ENCODE data around the gene LTBP2. TPM values are rescaled to one million over a fixed set of nuclear protein-coding genes. Genes with fewer than 3 reads are reported as not detected.

The LTBP2 gene
- total RNA-seq, 2 donors from 2014 or later: 0.49 TPM; not detected in 1

DNA sequence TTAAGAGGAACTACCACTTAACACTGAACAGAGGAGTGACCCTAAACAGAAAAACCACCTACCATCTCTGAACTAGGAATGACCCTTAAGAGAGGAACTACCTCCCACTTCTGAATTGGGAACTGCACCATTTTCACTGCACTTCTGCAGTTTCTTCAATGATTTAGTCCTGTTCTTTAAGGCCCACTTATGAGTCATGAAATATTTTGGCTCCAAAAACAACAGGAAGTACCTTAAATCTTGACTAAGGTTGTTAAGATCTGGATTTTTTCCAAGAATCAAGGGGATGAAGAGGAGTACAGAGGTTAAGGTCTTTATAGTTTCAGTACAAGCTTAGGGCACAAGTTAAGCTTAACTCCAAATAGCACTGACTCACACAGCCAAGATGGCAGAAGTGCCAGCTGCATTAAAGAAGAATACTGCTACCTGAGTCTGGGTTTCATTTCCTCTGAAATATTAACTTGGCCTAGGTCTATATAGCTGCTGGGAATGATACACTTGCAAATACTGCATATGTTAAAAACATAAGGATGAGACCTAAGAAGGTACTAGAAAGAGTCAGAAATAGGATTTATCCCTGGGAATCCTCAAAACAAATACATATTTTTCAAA lies 123.1 kb downstream of the LTBP2 start:
- Mint-ChIP-seq H3K36me3 (no peaks in the 10 kb centered on the region), H3K9me3 (no peaks in the 10 kb centered on the region), H3K27ac (no peak overlapping the region)
- ATAC-seq: no peak
- no peak for DNase-seq (ENCODE audit: low spot score in 2 of 2)

DNA sequence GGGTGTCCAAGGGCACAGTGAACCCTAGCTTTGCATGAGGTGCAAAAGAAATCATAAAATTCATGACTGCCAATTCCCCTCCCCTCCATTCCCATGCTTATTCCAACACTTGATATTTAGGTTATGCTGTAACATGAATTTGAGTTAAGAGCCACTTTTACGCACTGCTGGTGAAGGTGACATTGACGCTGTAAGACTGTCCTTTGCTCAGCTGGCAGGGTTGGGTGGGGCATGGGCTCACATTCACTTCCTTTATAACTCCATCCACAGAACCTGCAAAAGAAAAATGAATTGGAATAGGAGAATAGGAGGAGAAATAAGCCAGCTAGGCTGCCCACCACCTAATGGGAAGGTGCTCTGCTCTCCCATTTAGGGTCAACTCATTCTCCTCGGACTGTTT lies 125.9 kb downstream of the LTBP2 start:
- ATAC-seq (no peak), DNase-seq (ENCODE audit: low spot score in 2 of 2) (no peak)
- no peaks in the 10 kb centered on the region for H3K36me3 Mint-ChIP-seq
- H3K9me3 Mint-ChIP-seq: no peaks in the 10 kb centered on the region
- H3K27ac Mint-ChIP-seq: no peak overlapping the region

DNA sequence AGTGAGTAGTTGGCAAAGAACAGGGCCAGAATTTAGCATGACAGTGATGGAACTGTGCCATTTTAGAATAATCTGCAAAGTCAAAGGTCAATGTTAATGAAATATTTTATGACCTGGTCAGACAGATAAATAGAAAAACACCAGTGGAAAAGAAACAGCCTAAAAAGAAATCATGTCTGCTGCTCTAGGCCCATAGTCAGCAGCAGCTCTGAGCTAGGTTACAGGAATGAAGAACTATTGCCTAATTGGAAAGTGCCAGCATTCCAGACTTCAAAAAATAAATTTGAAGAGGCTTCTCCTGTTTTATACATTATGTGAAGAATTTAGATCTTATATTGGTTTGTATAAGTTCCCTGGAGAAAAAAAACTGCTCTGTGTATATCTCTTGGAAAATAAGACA lies 128.7 kb downstream of the LTBP2 start:
- H3K36me3 Mint-ChIP-seq: no peaks in the 10 kb centered on the region
- no peak overlapping the region for H3K27ac Mint-ChIP-seq
- DNase-seq (ENCODE audit: low spot score in 2 of 2) (no peak), ATAC-seq (no peak)
- H3K9me3 Mint-ChIP-seq: no peaks in the 10 kb centered on the region

DNA sequence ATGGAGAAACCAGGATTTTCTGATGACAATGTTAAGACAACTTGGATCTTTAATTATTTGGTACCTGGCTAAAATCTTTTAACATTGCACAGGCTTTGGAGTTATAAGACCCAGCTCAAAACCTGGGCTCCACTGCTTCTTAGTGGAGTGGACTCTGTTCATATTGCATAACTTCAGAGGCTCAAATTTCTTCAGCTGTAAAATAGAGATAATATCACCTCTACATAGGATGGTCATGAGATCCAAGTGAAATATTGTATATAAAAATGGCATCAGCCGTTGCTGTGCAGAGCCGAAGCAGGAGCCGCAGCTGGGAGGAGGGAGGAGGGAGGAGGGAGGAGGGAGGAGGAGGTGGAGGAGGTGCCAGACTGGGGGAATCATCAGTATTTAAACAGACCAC lies 129.5 kb downstream of the LTBP2 start:
- DNase-seq (ENCODE audit: low spot score in 2 of 2) (no peak), ATAC-seq (no peak)
- Mint-ChIP-seq H3K9me3 (no peaks in the 10 kb centered on the region), H3K36me3 (no peaks in the 10 kb centered on the region), H3K27ac (no peak overlapping the region)

DNA sequence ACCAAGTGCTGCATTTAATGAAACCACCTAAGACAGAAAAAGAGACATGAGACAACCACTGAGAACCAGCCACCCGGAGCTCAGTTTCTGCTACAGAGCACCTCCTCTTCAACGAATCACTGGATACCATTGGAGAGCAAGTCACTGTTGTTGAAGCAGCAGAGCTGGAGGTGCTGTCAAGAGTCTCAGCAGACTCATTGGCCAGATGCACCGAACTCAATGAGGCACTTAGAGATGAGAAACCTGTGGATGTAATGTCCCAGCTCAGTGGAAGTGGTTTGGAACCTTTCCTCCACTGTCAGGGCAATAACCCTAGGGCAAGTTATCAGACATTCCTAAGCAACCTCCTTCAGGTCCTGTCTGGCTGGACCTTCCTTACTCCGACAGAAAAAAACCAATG lies 132.0 kb downstream of the LTBP2 start:
- DNase-seq (ENCODE audit: low spot score in 2 of 2) (no peak), ATAC-seq (no peak)
- Mint-ChIP-seq H3K27ac (no peak overlapping the region), H3K36me3 (no peaks in the 10 kb centered on the region), H3K9me3 (no peaks in the 10 kb centered on the region)

DNA sequence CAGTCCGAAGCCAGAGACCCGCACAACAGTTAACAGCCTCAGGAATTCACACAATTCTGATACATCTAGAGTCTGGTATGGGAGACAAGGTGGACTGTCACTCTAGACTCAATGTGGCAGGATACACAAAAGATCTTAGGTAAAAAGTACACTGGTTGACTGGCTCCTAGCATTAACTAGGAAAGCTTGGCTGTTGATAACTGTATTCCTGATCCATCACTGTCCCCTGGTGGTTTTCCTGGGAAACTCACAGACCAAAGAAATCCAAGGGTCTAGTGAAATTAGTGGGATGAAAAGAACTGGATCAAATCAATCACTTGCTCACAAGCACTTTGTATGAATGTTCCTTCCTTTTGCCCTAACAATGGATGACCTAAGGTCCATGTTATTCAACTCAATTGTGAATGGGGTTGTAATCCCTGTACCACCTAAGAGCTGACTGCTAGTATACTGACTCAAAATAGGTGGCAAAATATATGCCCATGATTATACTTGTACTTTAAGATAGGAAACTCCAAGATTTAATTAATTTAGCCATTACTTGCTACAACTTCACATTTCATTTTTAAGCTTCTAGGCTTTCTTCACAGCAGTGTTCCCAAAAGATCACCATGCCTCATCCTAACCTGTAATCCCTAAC lies 132.9 kb downstream of the LTBP2 start:
- ATAC-seq (no peak), DNase-seq (ENCODE audit: low spot score in 2 of 2) (no peak)
- Mint-ChIP-seq H3K36me3 (no peaks in the 10 kb centered on the region), H3K9me3 (no peaks in the 10 kb centered on the region), H3K27ac (no peak overlapping the region)

DNA sequence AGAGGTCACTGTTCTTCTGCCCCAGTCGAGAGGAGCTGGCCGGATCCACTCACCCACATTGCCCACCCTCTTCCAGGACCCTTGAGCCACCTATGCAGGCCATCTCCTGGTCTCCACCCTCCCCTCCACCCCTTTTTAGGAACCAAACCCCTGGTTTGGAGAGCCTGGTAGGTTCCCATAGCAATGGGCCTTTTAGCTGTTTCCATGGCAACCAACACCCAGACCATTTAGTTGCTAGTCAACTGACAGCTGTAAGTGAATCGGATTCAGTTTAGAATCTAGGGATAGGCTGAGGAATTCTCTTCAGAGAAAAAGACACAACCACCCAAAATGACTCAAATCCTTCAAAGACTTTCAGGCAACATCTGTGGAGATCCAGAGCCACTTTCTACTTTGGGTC lies 135.4 kb downstream of the LTBP2 start:
- Mint-ChIP-seq H3K9me3 (no peaks in the 10 kb centered on the region), H3K27ac (no peak overlapping the region), H3K36me3 (no peaks in the 10 kb centered on the region)
- ATAC-seq (no peak), DNase-seq (ENCODE audit: low spot score in 2 of 2) (no peak)

DNA sequence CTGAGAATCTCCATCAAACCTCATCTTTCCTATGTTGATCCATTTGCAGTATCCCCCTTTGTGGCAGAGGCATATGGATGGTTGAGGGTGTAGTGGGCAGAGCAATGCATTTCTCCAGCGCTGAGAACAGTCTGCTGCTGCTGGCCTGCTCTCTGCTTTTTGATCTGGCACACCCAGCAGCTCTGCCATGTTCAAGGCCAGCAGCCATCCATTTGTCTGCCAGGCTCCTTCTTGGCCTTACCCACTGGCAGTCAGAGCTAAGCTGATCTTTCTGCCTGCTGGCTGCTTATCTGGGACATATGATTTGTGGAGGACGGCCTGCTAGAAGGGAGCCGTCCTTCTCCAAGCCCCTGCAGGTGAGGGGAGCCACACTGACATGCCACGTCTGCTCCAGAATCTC lies 135.9 kb downstream of the LTBP2 start:
- ATAC-seq (no peak), DNase-seq (ENCODE audit: low spot score in 2 of 2) (no peak)
- no peaks in the 10 kb centered on the region for H3K36me3 Mint-ChIP-seq
- H3K9me3 Mint-ChIP-seq: no peaks in the 10 kb centered on the region
- no peak overlapping the region for H3K27ac Mint-ChIP-seq

DNA sequence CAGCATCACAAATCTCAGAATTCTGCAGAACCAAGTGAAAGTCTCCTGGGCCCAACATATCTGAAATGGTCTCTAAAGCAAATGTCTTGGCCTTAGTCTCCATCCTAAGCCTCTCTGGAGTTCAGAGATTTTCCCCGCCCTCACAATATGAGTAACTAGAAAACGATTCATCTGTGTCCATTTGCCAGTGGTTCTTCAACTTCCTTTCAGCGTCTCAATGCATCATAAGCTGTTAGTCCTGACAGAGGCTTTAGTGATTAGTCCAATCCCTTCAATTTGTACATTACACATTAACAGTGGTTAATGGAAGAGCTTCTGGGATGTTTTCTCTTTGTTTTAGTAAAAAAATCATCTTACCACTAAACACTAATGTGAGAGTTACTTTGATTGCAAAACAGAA lies 136.4 kb downstream of the LTBP2 start:
- no peak overlapping the region for H3K27ac Mint-ChIP-seq
- ATAC-seq (no peak), DNase-seq (ENCODE audit: low spot score in 2 of 2) (no peak)
- H3K36me3 Mint-ChIP-seq: no peaks in the 10 kb centered on the region
- H3K9me3 Mint-ChIP-seq: no peaks in the 10 kb centered on the region

DNA sequence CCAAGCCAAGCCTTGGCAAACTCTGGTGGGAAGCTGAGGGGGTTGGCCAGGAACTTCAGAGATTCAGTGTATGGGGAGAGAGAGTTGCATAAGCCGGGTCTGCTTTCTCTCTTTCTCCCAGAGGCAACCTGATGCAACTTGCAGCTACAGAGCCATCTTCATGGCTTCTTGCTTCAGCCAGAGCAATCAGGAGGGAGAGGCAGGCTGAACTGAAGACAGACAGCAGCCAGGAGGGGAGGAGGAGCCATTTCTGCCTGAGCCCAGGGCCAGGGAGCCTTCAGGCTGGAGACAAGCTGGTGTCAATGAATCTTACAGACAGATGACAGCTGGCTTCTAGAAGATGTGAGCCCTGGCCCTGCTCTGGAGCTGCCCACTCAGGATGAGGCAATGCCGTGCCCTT lies 137.7 kb downstream of the LTBP2 start:
- H3K36me3 Mint-ChIP-seq: no peaks in the 10 kb centered on the region
- ATAC-seq (no peak), DNase-seq (ENCODE audit: low spot score in 2 of 2) (no peak)
- H3K27ac Mint-ChIP-seq: no peak overlapping the region
- H3K9me3 Mint-ChIP-seq: no peaks in the 10 kb centered on the region

DNA sequence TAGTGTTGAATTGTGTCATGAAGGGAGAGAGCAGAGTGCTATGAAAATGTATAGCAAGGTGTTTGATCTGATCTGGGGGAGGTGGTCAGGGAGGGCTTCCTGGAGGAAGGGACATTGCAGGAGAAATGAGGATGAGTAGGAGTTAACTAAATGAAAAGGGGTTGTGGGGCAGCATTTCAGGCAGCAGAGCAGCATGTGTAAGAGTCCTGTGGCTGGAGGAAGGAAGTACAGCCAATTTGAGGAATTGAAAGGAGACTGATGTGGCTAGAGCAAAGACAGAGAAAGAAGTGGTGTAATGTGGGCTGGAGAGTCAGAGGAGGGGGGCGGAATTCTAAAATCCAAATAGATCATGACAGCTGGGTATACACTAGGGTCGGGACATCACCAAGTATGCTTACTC lies 139.4 kb downstream of the LTBP2 start:
- DNase-seq (ENCODE audit: low spot score in 2 of 2) (no peak), ATAC-seq (no peak)
- Mint-ChIP-seq H3K36me3 (no peaks in the 10 kb centered on the region), H3K9me3 (no peaks in the 10 kb centered on the region), H3K27ac (no peak overlapping the region)

DNA sequence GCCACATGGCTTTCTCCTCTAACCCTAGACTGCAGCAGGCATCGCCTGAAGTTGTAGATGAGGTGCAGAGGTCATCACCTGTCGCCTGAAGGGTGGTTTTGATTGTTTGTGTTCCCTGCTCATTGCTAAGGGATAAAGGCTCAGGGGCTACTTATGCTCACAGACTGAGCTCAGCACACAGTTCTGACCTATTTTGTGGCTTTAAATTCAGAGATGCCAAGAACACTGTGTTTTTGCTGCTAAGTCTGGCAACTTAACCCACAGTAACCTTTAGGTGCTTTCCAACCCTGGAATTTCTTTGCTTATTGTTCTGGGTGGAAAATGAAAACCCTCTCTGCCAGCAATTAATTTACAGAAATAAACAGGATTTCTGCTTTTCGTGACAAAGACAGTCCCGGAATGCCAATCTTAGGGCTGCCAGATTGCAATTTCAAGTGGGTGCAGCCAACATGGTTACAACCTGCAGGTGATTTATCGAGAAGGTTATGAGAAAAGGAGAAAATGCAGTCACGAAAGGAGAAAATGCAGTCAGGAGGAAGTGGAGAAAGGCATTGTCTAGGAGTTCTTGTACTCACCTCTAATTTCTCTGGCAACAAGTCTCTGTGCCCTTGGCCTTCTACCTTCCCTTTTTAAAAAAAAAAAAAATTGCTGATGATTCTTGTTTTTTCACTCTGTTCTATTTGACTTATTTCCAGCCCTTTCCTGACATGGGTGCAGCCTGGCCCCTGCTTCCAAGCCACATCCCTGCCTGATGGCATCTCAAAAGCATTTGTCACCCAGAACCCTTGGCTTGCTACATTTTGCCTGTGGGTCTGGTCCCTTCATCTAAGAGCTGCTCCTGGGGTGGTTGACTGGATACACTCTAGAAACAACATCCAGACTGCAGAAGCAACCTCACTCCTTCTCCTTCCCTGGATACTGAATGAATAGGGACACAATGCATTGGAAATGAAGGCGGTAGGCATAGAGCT lies 142.2 kb downstream of the LTBP2 start:
- no peak overlapping the region for H3K27ac Mint-ChIP-seq

DNA sequence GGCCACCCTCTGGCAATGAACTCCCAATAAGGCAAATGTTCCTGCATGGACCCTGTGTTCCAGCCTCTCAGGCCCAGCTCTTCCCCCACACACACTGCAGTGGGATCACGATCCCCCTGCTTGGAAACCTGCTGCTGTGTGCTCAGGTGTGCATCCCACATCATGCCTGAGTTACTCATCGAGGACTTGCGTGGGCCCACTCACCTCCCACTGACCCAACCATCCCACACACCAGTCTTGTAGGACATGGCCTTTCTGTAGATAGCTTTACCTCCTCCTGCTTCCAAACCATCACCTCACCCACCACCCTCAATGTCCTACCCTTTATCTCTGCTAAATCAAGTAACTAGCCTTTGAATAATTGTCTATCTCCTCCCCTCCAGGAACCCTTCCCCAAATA lies 143.5 kb downstream of the LTBP2 start:
- Mint-ChIP-seq H3K36me3 (no peaks in the 10 kb centered on the region), H3K27ac (no peak overlapping the region), H3K9me3 (no peaks in the 10 kb centered on the region)
- DNase-seq (ENCODE audit: low spot score in 2 of 2) (no peak), ATAC-seq (no peak)

More for the DNA sequence above, 142.2 kb downstream of the LTBP2 start:
- Mint-ChIP-seq H3K9me3 (no peaks in the 10 kb centered on the region), H3K36me3 (no peaks in the 10 kb centered on the region)
- DNase-seq (ENCODE audit: low spot score in 2 of 2) (no peak), ATAC-seq (no peak)

DNA sequence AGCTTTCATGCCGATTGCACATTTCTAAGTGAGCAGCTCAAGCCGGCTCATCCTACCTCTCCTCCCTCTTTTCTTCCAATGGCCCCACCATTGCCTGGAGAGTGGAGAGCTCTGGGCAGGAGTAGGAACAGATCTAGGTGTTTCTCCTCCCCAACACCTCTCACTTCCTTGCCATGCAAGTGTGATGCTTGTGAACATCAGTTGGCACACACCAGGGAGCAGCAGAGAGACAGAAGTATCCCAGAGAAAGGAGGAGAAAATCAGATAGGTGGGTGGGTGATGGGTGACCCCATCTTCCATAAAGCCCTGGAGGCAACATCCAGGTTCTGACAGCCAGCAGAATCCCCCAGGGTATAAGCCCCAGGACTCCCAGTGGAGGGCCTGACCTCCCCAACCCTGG lies 146.7 kb downstream of the LTBP2 start:
- Mint-ChIP-seq H3K9me3 (no peaks in the 10 kb centered on the region), H3K36me3 (no peaks in the 10 kb centered on the region), H3K27ac (no peak overlapping the region)
- ATAC-seq (no peak), DNase-seq (ENCODE audit: low spot score in 2 of 2) (no peak)

DNA sequence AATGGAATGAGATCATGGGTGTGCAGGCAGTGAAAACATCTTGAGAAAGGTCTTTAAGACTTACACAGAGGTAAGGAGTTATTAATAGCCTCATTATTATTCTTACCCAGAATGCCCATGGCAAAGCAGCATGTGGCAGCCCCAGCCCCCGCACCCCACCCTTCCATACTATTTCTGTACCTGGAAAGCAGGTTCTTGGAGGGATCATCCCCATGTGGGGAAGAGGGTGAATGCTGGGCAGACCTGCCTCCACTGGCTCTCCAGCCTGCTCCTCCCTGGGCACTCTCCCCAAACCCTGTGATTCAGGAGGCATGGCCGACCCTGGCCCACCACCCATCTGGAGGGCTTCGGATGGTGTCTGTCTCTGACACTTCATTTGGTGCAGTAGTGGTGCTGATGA lies 147.3 kb downstream of the LTBP2 start:
- H3K36me3 Mint-ChIP-seq: no peaks in the 10 kb centered on the region
- DNase-seq (ENCODE audit: low spot score in 2 of 2): no peak
- no peak overlapping the region for H3K27ac Mint-ChIP-seq
- ATAC-seq: no peak
- H3K9me3 Mint-ChIP-seq: no peaks in the 10 kb centered on the region

DNA sequence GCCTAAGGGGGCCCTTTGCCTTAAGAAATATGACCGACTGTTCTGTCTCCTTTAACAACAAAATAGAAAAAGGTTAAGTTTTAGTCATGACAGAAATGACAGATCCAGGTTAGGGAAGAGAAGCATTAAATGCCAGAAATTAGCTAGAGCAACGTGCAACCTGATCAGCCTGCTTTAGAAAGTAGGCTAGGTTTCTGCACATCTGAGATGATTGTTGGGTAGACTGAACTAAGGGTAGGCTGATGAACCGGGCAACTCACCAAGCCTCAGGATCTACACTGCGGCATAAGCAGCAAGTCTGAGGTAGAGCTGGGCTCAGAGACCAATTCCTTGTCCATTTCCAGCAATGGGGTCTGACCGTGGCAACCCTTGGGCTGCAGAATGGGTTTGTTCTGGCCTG lies 148.3 kb downstream of the LTBP2 start:
- ATAC-seq (no peak), DNase-seq (ENCODE audit: low spot score in 2 of 2) (no peak)
- Mint-ChIP-seq H3K9me3 (no peaks in the 10 kb centered on the region), H3K27ac (no peak overlapping the region), H3K36me3 (no peaks in the 10 kb centered on the region)

DNA sequence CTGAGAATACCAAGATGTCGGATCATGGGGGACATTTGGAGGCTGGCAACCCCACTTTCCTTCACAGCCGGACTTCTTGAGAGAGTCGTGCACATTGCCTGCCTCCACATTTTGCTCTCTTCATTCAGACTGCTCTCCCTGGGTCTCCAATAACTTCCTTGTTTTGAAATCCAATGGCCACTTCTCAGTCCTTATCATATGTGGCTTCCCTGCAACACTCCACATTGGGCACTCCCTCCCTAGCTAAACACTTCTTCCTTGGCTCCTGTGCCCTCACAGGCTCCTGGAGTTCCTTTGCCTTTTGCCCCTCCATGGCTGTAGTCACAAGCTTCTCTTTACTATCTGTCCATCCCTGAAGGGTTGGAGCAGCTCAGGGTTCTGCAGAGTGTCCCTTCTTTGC lies 149.0 kb downstream of the LTBP2 start:
- ATAC-seq (no peak), DNase-seq (ENCODE audit: low spot score in 2 of 2) (no peak)
- H3K36me3 Mint-ChIP-seq: no peaks in the 10 kb centered on the region
- no peak overlapping the region for H3K27ac Mint-ChIP-seq
- no peaks in the 10 kb centered on the region for H3K9me3 Mint-ChIP-seq

DNA sequence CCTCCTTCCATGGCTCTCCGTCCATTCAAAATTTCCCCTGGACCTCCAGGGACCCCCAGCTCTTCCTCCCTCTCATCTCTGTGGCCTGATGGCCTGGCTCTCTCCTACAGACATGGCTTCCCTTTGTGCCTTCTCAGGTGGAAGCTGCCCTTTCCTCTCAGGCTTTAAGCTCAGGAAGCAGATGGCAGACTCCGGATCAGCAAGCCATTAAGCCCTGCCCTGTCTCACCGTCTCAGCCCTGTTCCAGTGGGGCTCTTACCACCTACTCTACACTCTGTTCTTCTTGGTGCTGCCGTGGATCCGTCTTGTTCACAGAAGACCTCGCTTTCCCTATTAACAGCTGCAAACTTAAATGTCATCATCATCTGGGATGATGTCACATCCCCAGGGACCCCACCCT lies 152.1 kb downstream of the LTBP2 start:
- Mint-ChIP-seq H3K9me3 (no peaks in the 10 kb centered on the region), H3K27ac (no peak overlapping the region), H3K36me3 (no peaks in the 10 kb centered on the region)
- DNase-seq (ENCODE audit: low spot score in 2 of 2) (no peak), ATAC-seq (no peak)

All from activated naive CD4-positive, alpha-beta T cell treated with anti-CD3 and anti-CD28 coated beads, Interleukin-2, amount 50 U/mL, for 72 hours (primary cell).